IPS DF 6.9 (cell line): ENCODE data around the gene CBLN3.

Source experiments
- DNase-seq: peaks from one replicate; pipeline ENCODE4 v3.0.0-alpha.2; 2013; ENCODE audit warnings: low read depth, low spot score
- H3K27ac ChIP-seq: one replicate; pipeline ENCODE4 v1.5.1; 2013; ENCODE audit warnings: low read length, control low read depth
- H3K27me3 ChIP-seq: 2 replicates; pipeline ENCODE4 v1.6.1; 2013; ENCODE audit warnings: mild to moderate bottlenecking, low read length; ENCODE audit not compliant: control insufficient read depth, insufficient read depth
- H3K36me3 ChIP-seq: 2 replicates; pipeline ENCODE4 v1.6.1; 2013; ENCODE audit warnings: low read length; ENCODE audit not compliant: control insufficient read depth, insufficient read depth
- H3K4me1 ChIP-seq: 2 replicates; pipeline ENCODE4 v1.6.1; 2013; ENCODE audit warnings: low read length; ENCODE audit not compliant: control insufficient read depth, insufficient read depth
- H3K4me3 ChIP-seq: 2 replicates; pipeline ENCODE4 v1.5.1; 2013; ENCODE audit warnings: mild to moderate bottlenecking, low read length
- H3K9me3 ChIP-seq: 2 replicates; pipeline ENCODE4 v1.6.1; 2013; ENCODE audit warnings: low read length, inconsistent platforms; ENCODE audit not compliant: control insufficient read depth, insufficient read depth
- WGBS: extraction: QIAGEN DNeasy Blood & Tissue Kit; methylation state at CpG from one replicate; pipeline ENCODE4 v1.1.7; 2013; ENCODE audit warnings: mixed read lengths, missing lambda C conversion rate; ENCODE audit not compliant: insufficient read length, insufficient coverage; 5-methylcytosine and 5-hydroxymethylcytosine counted together

CBLN3 gene

DNA sequence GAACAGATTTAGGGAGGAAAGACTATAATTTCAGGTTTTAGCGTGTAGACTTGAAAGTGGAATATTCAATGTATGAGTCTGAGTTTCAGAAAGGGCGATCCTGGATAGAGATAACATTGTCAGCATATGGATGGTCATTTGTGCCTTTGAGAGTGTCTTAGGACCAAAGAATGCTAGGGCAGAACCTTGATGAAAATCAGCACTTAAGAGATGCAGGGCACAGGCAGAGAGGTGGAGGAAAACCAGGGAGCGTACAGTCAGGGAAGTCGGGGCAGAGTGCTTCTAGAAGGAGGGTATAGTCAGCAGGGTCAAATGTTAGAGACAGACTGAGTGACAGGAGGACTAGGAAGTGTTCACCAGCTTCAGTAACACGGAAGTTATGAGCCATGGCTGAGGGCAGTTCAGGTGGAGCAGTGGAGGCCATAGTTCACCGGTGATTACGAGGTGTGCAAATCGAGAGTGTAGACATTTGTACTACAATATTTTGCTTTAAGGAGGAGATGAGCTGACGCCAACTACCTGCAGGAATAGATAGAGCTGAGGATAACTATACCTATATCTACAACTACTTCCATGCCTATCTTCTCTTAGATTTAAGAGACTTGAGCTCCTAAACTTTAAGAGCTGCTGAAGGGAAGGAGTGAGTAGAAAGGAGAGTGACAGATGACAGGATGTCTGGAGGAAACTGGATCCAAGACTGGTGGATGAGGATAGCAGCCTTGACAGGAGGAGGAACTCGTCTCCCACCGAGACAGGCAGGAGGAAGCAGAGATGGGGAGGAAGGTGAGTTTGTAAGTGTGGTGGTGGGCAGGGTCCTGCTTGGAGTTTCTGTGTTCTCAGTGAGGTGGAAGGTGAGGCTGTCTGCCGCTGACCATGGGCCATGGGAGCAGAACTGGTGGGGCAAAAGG lies 6.5 kb downstream of the CBLN3 start:
- H3K9me3 ChIP-seq, result no peaks in the 10 kb centered on the region
- no CpG with 5 or more reads among the region's 12 CpGs for WGBS
- no peak overlapping the region for H3K4me3 ChIP-seq
- no peaks in the 10 kb centered on the region for H3K4me1 ChIP-seq
- no peaks in the 10 kb centered on the region for H3K36me3 ChIP-seq
- no peak for DNase-seq
- H3K27me3 ChIP-seq, result no peaks in the 10 kb centered on the region
- no peak overlapping the region for H3K27ac ChIP-seq

GRCh38 chr14:24422261-24422660 lies 7.2 kb downstream of the CBLN3 start:
- Histone ChIP-seq H3K4me3 (no peak overlapping the region), H3K36me3 (no peaks in the 10 kb centered on the region), H3K9me3 (no peaks in the 10 kb centered on the region), H3K27ac (no peak overlapping the region), H3K4me1 (no peaks in the 10 kb centered on the region), H3K27me3 (no peaks in the 10 kb centered on the region)
- DNase-seq, result no peak
- 100% methylated on average over 2 of the region's 4 CpGs for WGBS

DNA sequence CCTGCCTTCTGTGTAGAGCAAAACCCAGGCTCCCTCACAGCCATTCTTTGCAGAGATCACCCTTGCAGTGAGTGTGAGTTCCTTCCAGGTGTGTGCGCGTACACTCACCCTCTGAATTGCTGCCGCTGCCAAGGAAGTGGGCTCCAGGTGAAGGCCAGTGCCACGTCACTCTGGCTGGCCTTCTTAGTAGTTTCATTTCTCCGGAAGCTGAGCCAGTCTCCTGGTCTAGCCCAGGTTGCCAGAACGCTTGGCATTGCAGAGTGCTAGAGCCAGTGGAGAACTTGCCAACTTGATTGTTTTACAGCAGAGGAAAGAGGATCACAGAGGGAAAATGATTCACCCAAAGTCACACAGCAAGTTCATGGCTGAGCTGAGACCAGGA lies 11.0 kb downstream of the CBLN3 start:
- DNase-seq, result no peak
- Histone ChIP-seq H3K4me3 (no peak overlapping the region), H3K4me1 (no peaks in the 10 kb centered on the region), H3K27me3 (no peaks in the 10 kb centered on the region), H3K36me3 (peaks cover 14% of the 10 kb centered on the region), H3K27ac (no peak overlapping the region), H3K9me3 (no peaks in the 10 kb centered on the region)
- no CpG with 5 or more reads among the region's 6 CpGs for WGBS

- Histone ChIP-seq H3K4me3 (no peak overlapping the region), H3K36me3 (peaks cover 14% of the 10 kb centered on the region), H3K4me1 (no peaks in the 10 kb centered on the region), H3K27me3 (no peaks in the 10 kb centered on the region), H3K27ac (no peak overlapping the region), H3K9me3 (no peaks in the 10 kb centered on the region)
- DNase-seq, result no peak
- no CpG with 5 or more reads among the region's 6 CpGs for WGBS
These were observed 11.5 kb downstream of the CBLN3 start for GRCh38 chr14:24417832-24418491.

DNA sequence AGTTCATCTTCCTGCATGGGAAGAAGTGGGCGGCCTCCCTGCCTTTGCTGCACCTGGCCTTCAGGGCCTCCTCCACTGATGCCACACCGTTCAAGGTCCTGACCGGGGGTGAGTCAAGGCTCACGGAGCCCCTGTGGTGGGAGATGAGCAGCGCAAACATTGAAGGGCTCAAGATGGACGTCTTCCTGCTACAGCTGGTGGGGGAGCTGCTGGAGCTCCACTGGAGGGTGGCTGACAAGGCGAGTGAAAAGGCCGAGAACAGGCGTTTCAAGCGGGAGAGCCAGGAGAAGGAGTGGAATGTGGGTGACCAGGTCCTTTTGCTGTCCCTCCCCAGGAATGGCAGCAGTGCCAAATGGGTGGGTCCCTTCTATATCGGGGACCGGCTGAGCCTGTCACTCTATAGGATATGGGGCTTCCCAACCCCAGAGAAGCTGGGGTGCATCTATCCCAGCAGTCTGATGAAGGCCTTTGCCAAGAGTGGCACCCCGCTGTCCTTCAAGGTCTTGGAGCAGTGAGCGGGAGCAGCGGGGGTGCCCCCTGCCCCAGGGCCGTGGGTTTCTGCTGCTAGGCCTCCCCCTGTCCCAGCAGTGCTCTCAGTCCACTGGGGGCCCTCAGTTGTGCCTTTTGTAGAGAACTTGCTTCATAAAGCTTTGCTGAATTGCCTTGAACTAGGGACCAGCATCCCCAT lies 12.4 kb downstream of the CBLN3 start:
- no peak overlapping the region for H3K4me3 ChIP-seq
- H3K4me1 ChIP-seq, result no peaks in the 10 kb centered on the region
- no peak overlapping the region for H3K27ac ChIP-seq
- WGBS, result no CpG with 5 or more reads among the region's 16 CpGs
- DNase-seq, result no peak
- H3K9me3 ChIP-seq, result no peaks in the 10 kb centered on the region
- no peaks in the 10 kb centered on the region for H3K27me3 ChIP-seq
- H3K36me3 ChIP-seq, result peaks cover 14% of the 10 kb centered on the region

GRCh38 chr14:24416254-24416931 lies 13.1 kb downstream of the CBLN3 start:
- Histone ChIP-seq H3K27me3 (no peaks in the 10 kb centered on the region), H3K36me3 (peaks cover 14% of the 10 kb centered on the region), H3K4me3 (no peak overlapping the region), H3K4me1 (peaks cover 2% of the 10 kb centered on the region; the same call in 1 of the 2 replicates), H3K9me3 (no peaks in the 10 kb centered on the region), H3K27ac (no peak overlapping the region)
- WGBS, result no CpG with 5 or more reads among the region's 19 CpGs
- no peak for DNase-seq

- H3K27ac ChIP-seq, result no peak overlapping the region
- no CpG with 5 or more reads among the region's 25 CpGs for WGBS
These were observed 13.8 kb downstream of the CBLN3 start for GRCh38 chr14:24415421-24416253.

GRCh38 chr14:24414732-24415420 lies 14.6 kb downstream of the CBLN3 start:
- no peak overlapping the region for H3K4me3 ChIP-seq
- no peaks in the 10 kb centered on the region for H3K9me3 ChIP-seq
- H3K36me3 ChIP-seq, result peaks cover 14% of the 10 kb centered on the region
- H3K27me3 ChIP-seq, result no peaks in the 10 kb centered on the region
- no peak for DNase-seq
- H3K4me1 ChIP-seq, result peaks cover 2% of the 10 kb centered on the region; the same call in 1 of the 2 replicates
- no peak overlapping the region for H3K27ac ChIP-seq
- WGBS, result no CpG with 5 or more reads among the region's 15 CpGs

More at GRCh38 chr14:24415421-24416253, 13.8 kb downstream of the CBLN3 start:
- H3K4me3 ChIP-seq, result no peak overlapping the region
- peaks cover 2% of the 10 kb centered on the region; the same call in 1 of the 2 replicates for H3K4me1 ChIP-seq
- H3K9me3 ChIP-seq, result no peaks in the 10 kb centered on the region
- no peak for DNase-seq
- no peaks in the 10 kb centered on the region for H3K27me3 ChIP-seq
- H3K36me3 ChIP-seq, result peaks cover 14% of the 10 kb centered on the region

DNA sequence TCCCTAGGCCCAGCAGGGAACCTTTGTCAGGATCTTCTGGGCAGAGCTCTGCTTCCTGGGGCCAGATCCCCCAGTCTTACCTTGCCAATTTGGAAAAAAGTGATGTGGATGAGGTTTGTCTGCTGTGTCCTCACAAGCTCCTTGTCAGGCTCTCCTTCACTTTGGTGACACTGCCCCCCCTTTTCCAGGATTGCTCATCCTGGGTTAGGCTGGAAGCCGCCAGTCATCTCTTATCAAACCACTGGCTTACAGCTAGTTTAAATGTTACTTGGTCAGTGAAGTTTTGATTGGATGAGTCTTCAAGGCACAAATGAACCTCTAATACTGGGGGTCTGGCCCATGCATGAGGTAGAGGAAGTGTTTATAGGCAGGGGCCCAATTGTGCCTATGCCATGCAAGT lies 15.4 kb downstream of the CBLN3 start:
- no peak overlapping the region for H3K4me3 ChIP-seq
- peaks cover 14% of the 10 kb centered on the region for H3K36me3 ChIP-seq
- H3K4me1 ChIP-seq, result peaks cover 2% of the 10 kb centered on the region; the same call in 1 of the 2 replicates
- H3K27me3 ChIP-seq, result no peaks in the 10 kb centered on the region
- whole genome bisulfite sequencing, result no CpG with 5 or more reads among the region's 1 CpG
- no peaks in the 10 kb centered on the region for H3K9me3 ChIP-seq
- no peak for DNase-seq
- H3K27ac ChIP-seq, result no peak overlapping the region
